C4-2B (cell line): ENCODE data around the gene INPP5B.

ENCODE experiments used
- CTCF ChIP-seq: fragments of 450-650 bp; conservative IDR thresholded peaks from 2 replicates; pipeline ENCODE4 v1.5.1; 2017; ENCODE audit warnings: mild to moderate bottlenecking
- ZFX ChIP-seq: fragments of 450-650 bp; IDR thresholded peaks from 2 replicates; pipeline ENCODE4 v1.6.1; 2017

GRCh38 chr1:37841652-37842051, 105.2 kb downstream of the INPP5B start:
- TF ChIP-seq CTCF, result no peak
- TF ChIP-seq ZFX, result no peak
